Mucosa of descending colon (tissue), 3 donors: ENCODE results near the gene FAM210A. TPM values are rescaled to one million over a fixed set of nuclear protein-coding genes. Genes with fewer than 3 reads are reported as not detected.

ENCODE experiments used
- ATAC-seq: fragments of 200-7000 bp; cut with Tn5 transposase; one replicate; pipeline ENCODE4 v1.9.1; 2020; ENCODE audit warnings: mild to moderate bottlenecking, moderate library complexity
- DNase-seq, 3 donors: peaks; one replicate each; pipeline ENCODE4 v3.0.0-alpha.2; 2020
- H3K36me3 ChIP-seq: fragments of 200-600 bp; one replicate; pipeline ENCODE4 v1.8.0; 2021; ENCODE audit warnings: low read depth, mild to moderate bottlenecking
- H3K4me1 ChIP-seq: fragments of 200-600 bp; one replicate; pipeline ENCODE4 v1.8.0; 2021; ENCODE audit warnings: low read depth, mild to moderate bottlenecking
- H3K4me3 ChIP-seq: fragments of 200-600 bp; one replicate; pipeline ENCODE4 v1.8.0; 2021; ENCODE audit warnings: mild to moderate bottlenecking
- H3K9me3 ChIP-seq: fragments of 200-600 bp; one replicate; pipeline ENCODE4 v1.8.0; 2021; ENCODE audit warnings: mild to moderate bottlenecking
- intact Hi-C, 2 donors: fragments of 100-400 bp; cut with DNase I in 1 of 2; cut with micrococcal nuclease in 1 of 2; formaldehyde crosslinking; loops; one replicate each; pipeline versions ENCODE4 v1.11.0 to v1.11.1; 2022; cut with DNase I, micrococcal nuclease
- total RNA-seq, 3 donors: library from RNA; stranded (reverse); fragmentation: NEBNext Ultra II Directional in 2 of 3; extraction: Animal tissue kit (Norgen Biotek cat#: 25700) in 2 of 3; gene quantifications; one replicate each; pipeline versions ENCODE4 v1.2.1 to v1.2.4, GENCODE V29; 2021 to 2023
- TF ChIP-seq, protein P1 (sequence below): fragments of 200-600 bp; IDR thresholded peaks from one replicate; pipeline ENCODE4 v1.8.0; 2022; ENCODE audit warnings: antibody characterized with exemption, mild to moderate bottlenecking
- donor health status: DM: no; HTN: no; CAD: no; lungs with moderate emphysema.
- donor health status: DM: no; HTN: no; CAD: no.
- donor health status: DM: no; HTN: yes; CAD: no.

The FAM210A gene
- total RNA-seq, 3 donors from 2014 or later, result 14.4 to 17.5 (median 16.2) TPM

DNA sequence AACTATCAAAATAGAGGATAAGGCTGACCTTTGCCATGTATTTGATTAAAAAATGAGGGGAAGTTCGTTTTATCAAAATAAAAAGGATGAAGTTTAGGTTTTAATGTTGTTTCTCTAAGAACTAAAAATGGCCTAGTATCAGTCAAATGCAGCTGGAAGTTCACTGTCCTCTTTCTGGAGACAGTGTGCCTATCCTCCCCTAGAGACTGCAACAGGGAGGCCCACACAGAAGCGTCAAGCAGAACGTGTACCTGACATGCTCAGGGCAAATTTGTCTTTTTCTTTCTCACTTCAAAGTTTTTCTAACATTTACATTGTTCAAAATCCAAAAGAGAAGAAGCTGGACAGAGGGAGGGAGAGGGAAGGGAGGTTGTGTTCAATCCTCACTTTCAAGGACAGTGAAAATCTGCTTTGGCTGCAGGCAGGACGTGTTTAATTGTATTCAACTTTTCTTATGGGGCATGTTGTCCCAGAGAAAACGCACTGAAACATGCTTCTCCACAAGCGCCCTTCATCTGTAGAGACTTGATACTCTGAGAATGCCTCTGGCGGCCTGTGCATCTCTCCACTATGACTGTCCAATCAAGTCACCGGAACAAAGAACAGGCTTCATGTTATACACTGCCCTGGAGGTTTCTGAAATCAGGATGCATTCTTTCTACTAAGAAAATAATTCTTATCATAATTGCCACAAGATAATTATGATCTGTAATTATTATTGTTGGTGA, 65.1 kb downstream of the FAM210A start:
- no peaks in the 10 kb centered on the region for H3K36me3 ChIP-seq
- TF ChIP-seq, protein P1, sequence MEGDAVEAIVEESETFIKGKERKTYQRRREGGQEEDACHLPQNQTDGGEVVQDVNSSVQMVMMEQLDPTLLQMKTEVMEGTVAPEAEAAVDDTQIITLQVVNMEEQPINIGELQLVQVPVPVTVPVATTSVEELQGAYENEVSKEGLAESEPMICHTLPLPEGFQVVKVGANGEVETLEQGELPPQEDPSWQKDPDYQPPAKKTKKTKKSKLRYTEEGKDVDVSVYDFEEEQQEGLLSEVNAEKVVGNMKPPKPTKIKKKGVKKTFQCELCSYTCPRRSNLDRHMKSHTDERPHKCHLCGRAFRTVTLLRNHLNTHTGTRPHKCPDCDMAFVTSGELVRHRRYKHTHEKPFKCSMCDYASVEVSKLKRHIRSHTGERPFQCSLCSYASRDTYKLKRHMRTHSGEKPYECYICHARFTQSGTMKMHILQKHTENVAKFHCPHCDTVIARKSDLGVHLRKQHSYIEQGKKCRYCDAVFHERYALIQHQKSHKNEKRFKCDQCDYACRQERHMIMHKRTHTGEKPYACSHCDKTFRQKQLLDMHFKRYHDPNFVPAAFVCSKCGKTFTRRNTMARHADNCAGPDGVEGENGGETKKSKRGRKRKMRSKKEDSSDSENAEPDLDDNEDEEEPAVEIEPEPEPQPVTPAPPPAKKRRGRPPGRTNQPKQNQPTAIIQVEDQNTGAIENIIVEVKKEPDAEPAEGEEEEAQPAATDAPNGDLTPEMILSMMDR, result no peak
- DNase-seq (no peak), ATAC-seq (no peak)
- no peaks in the 10 kb centered on the region for H3K9me3 ChIP-seq
- intact Hi-C loops, result no loop called here
- no peaks in the 10 kb centered on the region for H3K4me1 ChIP-seq
- no peak overlapping the region for H3K4me3 ChIP-seq

GRCh38 chr18:13660510-13660909, 65.8 kb downstream of the FAM210A start:
- H3K9me3 ChIP-seq, result no peaks in the 10 kb centered on the region
- no peaks in the 10 kb centered on the region for H3K4me1 ChIP-seq
- H3K4me3 ChIP-seq, result no peak overlapping the region
- intact Hi-C loops, result no loop called here
- H3K36me3 ChIP-seq, result no peaks in the 10 kb centered on the region
- ATAC-seq (no peak), DNase-seq (no peak)
- TF ChIP-seq, protein P1, result no peak

- TF ChIP-seq, protein P1, result no peak
- DNase-seq, result no peak
- H3K9me3 ChIP-seq, result no peaks in the 10 kb centered on the region
- no peaks in the 10 kb centered on the region for H3K4me1 ChIP-seq
- intact Hi-C loops, result no loop called here
- ATAC-seq, result no peak
- no peaks in the 10 kb centered on the region for H3K36me3 ChIP-seq
- no peak overlapping the region for H3K4me3 ChIP-seq
These were observed 67.7 kb downstream of the FAM210A start for GRCh38 chr18:13658436-13659204.

DNA sequence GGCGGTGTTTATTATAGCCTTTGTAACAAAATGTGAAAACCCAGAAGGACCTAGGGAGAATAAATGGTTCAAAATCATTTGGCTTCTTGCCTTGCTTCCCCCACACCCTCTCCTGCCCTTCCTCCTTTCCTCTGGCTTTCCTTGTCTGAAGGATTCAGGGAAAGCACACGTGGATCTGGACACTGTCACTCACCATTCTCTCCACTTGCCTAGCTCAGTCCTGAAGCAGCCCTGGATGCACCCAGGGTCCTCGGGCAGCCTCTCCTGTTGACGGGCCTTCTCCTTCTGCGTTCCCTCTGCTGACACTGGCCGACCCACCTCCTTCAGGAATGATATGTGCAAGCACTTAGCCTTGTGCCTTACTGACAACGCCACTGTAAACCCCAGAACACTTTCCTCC, 68.4 kb downstream of the FAM210A start:
- intact Hi-C loops, result no loop called here
- DNase-seq, result no peak
- Histone ChIP-seq H3K9me3 (no peaks in the 10 kb centered on the region), H3K4me3 (no peak overlapping the region), H3K4me1 (no peaks in the 10 kb centered on the region), H3K36me3 (no peaks in the 10 kb centered on the region)
- TF ChIP-seq, protein P1, result no peak
- no peak for ATAC-seq

- H3K4me3 ChIP-seq, result no peak overlapping the region
- no peaks in the 10 kb centered on the region for H3K4me1 ChIP-seq
- no peaks in the 10 kb centered on the region for H3K36me3 ChIP-seq
- ATAC-seq (no peak), DNase-seq (no peak)
- intact Hi-C loops, result no loop called here
- H3K9me3 ChIP-seq, result no peaks in the 10 kb centered on the region
- TF ChIP-seq, protein P1, result no peak
These were observed 72.5 kb downstream of the FAM210A start for GRCh38 chr18:13653746-13654433.
